HCT116 (cell line): ENCODE measurements around the gene MOGAT3. TPM values are rescaled to one million over a fixed set of nuclear protein-coding genes. Genes with fewer than 3 reads are reported as not detected.

Source experiments
- ATAC-seq: fragments of 200-7000 bp; cut with Tn5 transposase; 2 replicates; pipeline ENCODE4 v1.9.1; 2020; ENCODE audit warnings: mild to moderate bottlenecking, moderate library complexity
- BruUV-seq: library from RNA; stranded (reverse); fragments of 400-500 nt; replicated peaks from 2 replicates; lab custom pipeline; 2021; lab: Mats Ljungman, UMichigan
- CTCF ChIA-PET: fragments of 300-600 bp; sonication (Branson Sonifier 250); formaldehyde crosslinking; loops from one replicate; lab custom pipeline; 2021; ENCODE audit warnings: antibody characterized with exemption; lab: Charles Lee
- POLR2A ChIA-PET: fragments of 300-600, 350-600 bp; sonication (Branson Sonifier 250); formaldehyde crosslinking; loops from one replicate; lab custom pipeline; 2021; ENCODE audit warnings: antibody characterized with exemption; lab: Charles Lee
- RAD21 ChIA-PET, 2 experiments: fragments of 300-600 bp; sonication (Branson Sonifier 250); formaldehyde crosslinking; loops; one replicate each; lab custom pipeline; 2023; ENCODE audit warnings: low total read pairs in 2 of 2; ENCODE audit not compliant: uncharacterized antibody in 2 of 2, unreplicated experiment in 2 of 2, low non-redundant PET in 1 of 2; lab: Charles Lee
- DNase-seq: peaks from one replicate; pipeline ENCODE4 v3.0.0-alpha.2; 2010; ENCODE audit warnings: low read depth, low spot score
- H2AFZ ChIP-seq: fragments of 200-600 bp; shearing (Covaris generic), sonication (generic); 2 replicates; pipeline ENCODE4 v1.6.1; 2017; ENCODE audit warnings: low read depth, mixed run types, mixed read lengths, antibody characterized with exemption, low read length; ENCODE audit not compliant: poor library complexity, severe bottlenecking
- H3K27ac ChIP-seq: 2 replicates; pipeline ENCODE4 v1.5.1; 2012; ENCODE audit warnings: low read depth, low read length
- H3K27me3 ChIP-seq: fragments of 200-600 bp; sonication (generic); 2 replicates; pipeline ENCODE4 v1.6.1; 2016; ENCODE audit warnings: mixed run types, low read length, mixed read lengths; ENCODE audit not compliant: insufficient read depth
- H3K36me3 ChIP-seq, 2 experiments: fragments of 200-500 bp in 1 of 2; fragments of 200-600 bp in 1 of 2; sonication (Bioruptor generic) in 1 of 2; sonication (generic) in 1 of 2; 2 replicates each; pipeline versions ENCODE4 v1.5.1 to v1.6.1; 2014 to 2016; ENCODE audit warnings: low read length in 2 of 2, inconsistent platforms in 1 of 2, mixed read lengths in 1 of 2, mixed run types in 1 of 2; ENCODE audit not compliant: insufficient read depth in 2 of 2, control insufficient read depth in 1 of 2
- H3K4me1 ChIP-seq, 2 experiments: fragments of 200-600 bp in 1 of 2; sonication (generic) in 1 of 2; 2 replicates each; pipeline versions ENCODE4 v1.5.1 to v1.6.1; 2012 to 2017; ENCODE audit warnings: low read length in 2 of 2, inconsistent platforms in 1 of 2, mild to moderate bottlenecking in 1 of 2, mixed read lengths in 1 of 2, mixed run types in 1 of 2, moderate library complexity in 1 of 2; ENCODE audit not compliant: insufficient read depth in 2 of 2, control insufficient read depth in 1 of 2
- H3K4me2 ChIP-seq: fragments of 200-600 bp; sonication (generic); 2 replicates; pipeline ENCODE4 v1.6.1; 2017; ENCODE audit warnings: mixed run types, low read length, mixed read lengths
- H3K4me3 ChIP-seq, 2 experiments: fragments of 200-600 bp in 1 of 2; sonication (generic) in 1 of 2; replicated peaks in 1 of 2; 2 replicates each; pipeline ENCODE4 v1.5.1; 2011 to 2016; ENCODE audit warnings: low read length in 2 of 2, control low read depth in 1 of 2, low read depth in 1 of 2, mild to moderate bottlenecking in 1 of 2, mixed read lengths in 1 of 2, mixed run types in 1 of 2
- H3K79me2 ChIP-seq: fragments of 200-600 bp; sonication (generic); 2 replicates; pipeline ENCODE4 v1.6.1; 2017; ENCODE audit warnings: mild to moderate bottlenecking, mixed run types, low read length, moderate library complexity, mixed read lengths; ENCODE audit not compliant: insufficient read depth
- H3K9ac ChIP-seq: fragments of 200-600 bp; sonication (generic); 2 replicates; pipeline ENCODE4 v1.6.1; 2016; ENCODE audit warnings: low read length, mixed read lengths
- H3K9me2 ChIP-seq: fragments of 200-600 bp; sonication (generic), shearing (Covaris generic); 2 replicates; pipeline ENCODE4 v1.6.1; 2017; ENCODE audit warnings: mixed run types, mild to moderate bottlenecking, moderate library complexity; ENCODE audit not compliant: insufficient read depth
- H3K9me3 ChIP-seq, 2 experiments: fragments of 200-500 bp in 1 of 2; fragments of 200-600 bp in 1 of 2; sonication (Bioruptor generic) in 1 of 2; sonication (generic) in 1 of 2; 2 replicates each; pipeline ENCODE4 v1.6.1; 2014 to 2017; ENCODE audit warnings: low read length in 2 of 2, mixed read lengths in 2 of 2, inconsistent platforms in 1 of 2, low read depth in 1 of 2, mild to moderate bottlenecking in 1 of 2, mixed run types in 1 of 2, moderate library complexity in 1 of 2; ENCODE audit not compliant: control insufficient read depth in 1 of 2, insufficient read depth in 1 of 2
- H4K20me1 ChIP-seq: fragments of 200-600 bp; sonication (generic), shearing (Covaris generic); 2 replicates; pipeline ENCODE4 v1.6.1; 2017; ENCODE audit warnings: mixed run types, mild to moderate bottlenecking, moderate library complexity; ENCODE audit not compliant: insufficient read depth
- ATF3 ChIP-seq: IDR thresholded peaks from 2 replicates; pipeline ENCODE4 v1.6.1; 2012
- CBX3 ChIP-seq: IDR thresholded peaks from 2 replicates; pipeline ENCODE4 v1.6.1; 2012; ENCODE audit warnings: low read depth
- CTCF ChIP-seq, 3 experiments: fragments of 200-600 bp in 1 of 3; sonication (generic) in 1 of 3; IDR thresholded peaks in 2 of 3; conservative IDR thresholded peaks in 1 of 3; 2 replicates each; pipeline ENCODE4 v1.5.1; 2012 to 2017; ENCODE audit warnings: low read depth in 2 of 3, low read length in 2 of 3, antibody characterized with exemption in 1 of 3, borderline replicate concordance in 1 of 3, control low read depth in 1 of 3, mild to moderate bottlenecking in 1 of 3, mixed read lengths in 1 of 3, mixed run types in 1 of 3, moderate library complexity in 1 of 3; ENCODE audit not compliant: insufficient read depth in 1 of 3
- ELF1 ChIP-seq: IDR thresholded peaks from 2 replicates; pipeline ENCODE4 v1.6.1; 2012; ENCODE audit warnings: low read depth, borderline replicate concordance
- EZH2 ChIP-seq: fragments of 200-600 bp; sonication (generic); IDR thresholded peaks from 2 replicates; pipeline ENCODE4 v1.6.1; 2017; ENCODE audit warnings: antibody characterized with exemption, mixed run types
- FOSL1 ChIP-seq: IDR thresholded peaks from 2 replicates; pipeline ENCODE4 v1.6.1; 2012; ENCODE audit warnings: low read depth
- POLR2A ChIP-seq: IDR thresholded peaks from 2 replicates; pipeline ENCODE4 v1.7.0; 2011; ENCODE audit warnings: borderline replicate concordance; ENCODE audit not compliant: insufficient read depth, insufficient read length; ENCODE audit errors: extremely low read depth
- RAD21 ChIP-seq: IDR thresholded peaks from 2 replicates; pipeline ENCODE4 v1.6.1; 2012; ENCODE audit warnings: low read depth, mild to moderate bottlenecking
- REST ChIP-seq: IDR thresholded peaks from 2 replicates; pipeline ENCODE4 v1.6.1; 2012; ENCODE audit warnings: low read depth
- SIN3A ChIP-seq: IDR thresholded peaks from 2 replicates; pipeline ENCODE4 v1.6.1; 2012; ENCODE audit warnings: low read depth
- TCF7L2 ChIP-seq: IDR thresholded peaks from 2 replicates; pipeline ENCODE4 v1.7.0; 2011; ENCODE audit warnings: borderline replicate concordance, inconsistent platforms; ENCODE audit not compliant: insufficient read depth, insufficient read length; ENCODE audit errors: extremely low read depth
- YY1 ChIP-seq: IDR thresholded peaks from 2 replicates; pipeline ENCODE4 v1.6.1; 2011; ENCODE audit warnings: low read length, low read depth, moderate library complexity, mild to moderate bottlenecking; ENCODE audit not compliant: insufficient replicate concordance; ENCODE audit errors: extremely low read depth
- ZBTB33 ChIP-seq: IDR thresholded peaks from 2 replicates; pipeline ENCODE4 v1.6.1; 2011; ENCODE audit warnings: mild to moderate bottlenecking, low read length, moderate library complexity; ENCODE audit not compliant: insufficient replicate concordance; ENCODE audit errors: extremely low read depth
- ZFX ChIP-seq: fragments of 450-650 bp; IDR thresholded peaks from 2 replicates; pipeline ENCODE4 v1.6.1; 2017
- intact Hi-C: fragments of 100-400 bp; cut with micrococcal nuclease; formaldehyde crosslinking; loops from 2 replicates; pipeline ENCODE4 v1.10.0; 2022
- total RNA-seq: library from RNA; stranded (reverse); gene quantifications from one replicate; pipeline ENCODE4 v1.2.1, GENCODE V29; 2021; ENCODE audit not compliant: unreplicated experiment

MOGAT3 gene
- total RNA-seq, 1 experiment from 2014 or later, result not detected

GRCh38 chr7:101231644-101232043, 30.8 kb upstream of the MOGAT3 start (continued):
- TF ChIP-seq CTCF (IDR thresholded peaks at IDR 0.05 in 2 of 3, conservative IDR thresholded peaks at IDR 0.05 in 1 of 3; ENCODE audit: borderline replicate concordance in 1 of 3, insufficient read depth in 1 of 3, low read depth in 2 of 3, low read length in 2 of 3), result no peak
- TF ChIP-seq CBX3, result no peak
- no peak for TF ChIP-seq TCF7L2
- no peak for TF ChIP-seq ELF1
- TF ChIP-seq ZBTB33, result no peak
- TF ChIP-seq, all 23 proteins: peak for 0

DNA sequence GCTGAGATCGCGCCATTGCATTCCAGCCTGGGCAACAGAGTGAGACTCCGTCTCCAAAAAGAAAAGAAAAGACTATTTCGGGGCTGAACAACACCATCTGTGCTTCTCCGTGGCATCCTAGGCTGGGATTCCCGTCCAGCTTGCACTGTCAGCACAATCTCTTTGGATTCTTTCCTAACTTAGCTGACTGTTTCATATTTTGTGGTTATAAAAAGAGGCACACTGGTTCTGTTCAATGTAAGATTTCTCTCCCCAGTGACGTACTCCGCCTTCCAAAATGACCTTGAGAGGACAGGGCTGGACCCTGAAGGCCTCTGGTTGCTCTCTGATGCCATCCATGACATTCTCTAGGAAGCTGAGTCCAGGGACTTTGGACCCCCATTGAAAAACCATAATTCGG, 25.9 kb upstream of the MOGAT3 start:
- no peak overlapping the region for H3K27ac ChIP-seq
- DNase-seq (no peak), ATAC-seq (no peak)
- H3K9ac ChIP-seq, result no peak overlapping the region
- H3K4me3 ChIP-seq, result no peak overlapping the region
- peaks cover 5% of the 10 kb centered on the region for H3K79me2 ChIP-seq
- no peak overlapping the region for H2AFZ ChIP-seq
- H3K9me3 ChIP-seq, result no peaks in the 10 kb centered on the region
- H3K4me1 ChIP-seq, result peaks cover under 1 to 4% of the 10 kb centered on the region in 2 experiments; a peak in 3 of 4 replicates
- H3K36me3 ChIP-seq, result peaks cover 4 to 8% of the 10 kb centered on the region in 2 experiments; a peak in 2 of 4 replicates
- ChIA-PET CTCF (interaction anchor here (0.8 kb wide), 1 partner anchor 83 kb away, joined by 3 read pairs; no protein-coding TSS in a partner anchor), RAD21 (no interaction called here), POLR2A (no interaction called here)
- no peak overlapping the region for H3K4me2 ChIP-seq
- H3K27me3 ChIP-seq, result no peaks in the 10 kb centered on the region
- no peaks in the 10 kb centered on the region for H4K20me1 ChIP-seq
- no TSS peak for BruUV-seq
- H3K9me2 ChIP-seq, result no peaks in the 10 kb centered on the region
- intact Hi-C loops, result no loop called here
- TF ChIP-seq TCF7L2 (no peak), SIN3A (no peak), ELF1 (no peak), FOSL1 (no peak), RAD21 (no peak), REST (no peak), ZBTB33 (no peak), ZFX (no peak), EZH2 (no peak), ATF3 (no peak), CBX3 (no peak), POLR2A (no peak), YY1 (no peak)
